WERI-Rb-1 (cell line): ENCODE measurements around the gene OSCAR.
A peak's percentile ranks its signal among the peaks of the same experiment; 100 is the strongest.

ENCODE experiments used
- DNase-seq: peaks from one replicate; pipeline ENCODE4 v3.0.0-alpha.2; 2020
- H3K27ac ChIP-seq: fragments of 250-450 bp; sonication (Bioruptor Pico); 2 replicates; pipeline ENCODE4 v1.5.1; 2020; ENCODE audit warnings: mild to moderate bottlenecking, moderate library complexity
- H3K27me3 ChIP-seq: fragments of 250-450 bp; sonication (Bioruptor Pico); 2 replicates; pipeline ENCODE4 v1.5.1; 2021; ENCODE audit warnings: mild to moderate bottlenecking, low read depth, moderate library complexity; ENCODE audit not compliant: insufficient read depth, severe bottlenecking
- H3K36me3 ChIP-seq: fragments of 250-450 bp; sonication (Bioruptor Pico); 2 replicates; pipeline ENCODE4 v1.5.1; 2020; ENCODE audit warnings: mild to moderate bottlenecking, moderate library complexity
- H3K4me3 ChIP-seq: 2 replicates; pipeline ENCODE4 v1.5.1; 2011; ENCODE audit warnings: low read depth, mild to moderate bottlenecking, control low read depth, low read length
- H3K9me3 ChIP-seq: fragments of 250-450 bp; sonication (Bioruptor Pico); 2 replicates; pipeline ENCODE4 v1.5.1; 2021; ENCODE audit warnings: mild to moderate bottlenecking, moderate library complexity; ENCODE audit not compliant: severe bottlenecking
- TF ChIP-seq, protein P1 (sequence below): IDR thresholded peaks from 2 replicates; pipeline ENCODE4 v1.5.1; 2011; ENCODE audit warnings: low read depth, mild to moderate bottlenecking, control low read depth, inconsistent platforms, low read length

The OSCAR gene

DNA sequence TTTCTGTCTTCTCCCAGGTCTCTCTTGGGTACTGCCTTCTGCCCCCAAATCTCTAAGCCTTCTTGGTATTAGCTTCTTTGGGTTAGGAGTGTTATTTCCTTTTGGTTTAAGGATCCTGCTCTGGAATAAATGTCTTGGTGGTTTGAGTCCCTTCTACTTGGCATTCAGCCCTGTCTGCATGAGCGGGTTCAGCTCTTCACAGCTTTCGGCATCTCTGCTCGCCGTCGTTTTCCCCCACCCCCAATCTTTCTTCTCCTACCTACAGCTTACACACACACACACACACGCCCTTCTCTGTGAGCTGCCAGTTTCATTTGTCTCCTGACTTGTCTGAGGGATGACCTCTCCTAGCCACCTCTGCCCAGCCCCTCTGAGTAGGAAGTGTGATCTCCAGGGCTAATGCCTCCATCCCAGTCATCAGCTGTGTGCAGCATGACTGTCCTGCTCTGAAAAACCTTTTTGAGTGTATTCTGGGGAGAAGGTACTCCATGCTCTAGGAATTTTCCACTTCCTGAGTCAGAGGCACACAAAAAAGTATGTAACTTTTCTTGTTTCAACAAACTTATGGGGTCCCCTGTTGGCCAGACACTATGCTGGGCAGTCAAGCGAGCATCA, 41.7 kb upstream of the OSCAR start:
- Histone ChIP-seq H3K4me3 (no peak overlapping the region), H3K27ac (no peak overlapping the region), H3K27me3 (no peaks in the 10 kb centered on the region), H3K36me3 (peaks cover 87% of the 10 kb centered on the region), H3K9me3 (no peaks in the 10 kb centered on the region)
- no peak for DNase-seq
- TF ChIP-seq, protein P1, sequence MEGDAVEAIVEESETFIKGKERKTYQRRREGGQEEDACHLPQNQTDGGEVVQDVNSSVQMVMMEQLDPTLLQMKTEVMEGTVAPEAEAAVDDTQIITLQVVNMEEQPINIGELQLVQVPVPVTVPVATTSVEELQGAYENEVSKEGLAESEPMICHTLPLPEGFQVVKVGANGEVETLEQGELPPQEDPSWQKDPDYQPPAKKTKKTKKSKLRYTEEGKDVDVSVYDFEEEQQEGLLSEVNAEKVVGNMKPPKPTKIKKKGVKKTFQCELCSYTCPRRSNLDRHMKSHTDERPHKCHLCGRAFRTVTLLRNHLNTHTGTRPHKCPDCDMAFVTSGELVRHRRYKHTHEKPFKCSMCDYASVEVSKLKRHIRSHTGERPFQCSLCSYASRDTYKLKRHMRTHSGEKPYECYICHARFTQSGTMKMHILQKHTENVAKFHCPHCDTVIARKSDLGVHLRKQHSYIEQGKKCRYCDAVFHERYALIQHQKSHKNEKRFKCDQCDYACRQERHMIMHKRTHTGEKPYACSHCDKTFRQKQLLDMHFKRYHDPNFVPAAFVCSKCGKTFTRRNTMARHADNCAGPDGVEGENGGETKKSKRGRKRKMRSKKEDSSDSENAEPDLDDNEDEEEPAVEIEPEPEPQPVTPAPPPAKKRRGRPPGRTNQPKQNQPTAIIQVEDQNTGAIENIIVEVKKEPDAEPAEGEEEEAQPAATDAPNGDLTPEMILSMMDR, result no peak

DNA sequence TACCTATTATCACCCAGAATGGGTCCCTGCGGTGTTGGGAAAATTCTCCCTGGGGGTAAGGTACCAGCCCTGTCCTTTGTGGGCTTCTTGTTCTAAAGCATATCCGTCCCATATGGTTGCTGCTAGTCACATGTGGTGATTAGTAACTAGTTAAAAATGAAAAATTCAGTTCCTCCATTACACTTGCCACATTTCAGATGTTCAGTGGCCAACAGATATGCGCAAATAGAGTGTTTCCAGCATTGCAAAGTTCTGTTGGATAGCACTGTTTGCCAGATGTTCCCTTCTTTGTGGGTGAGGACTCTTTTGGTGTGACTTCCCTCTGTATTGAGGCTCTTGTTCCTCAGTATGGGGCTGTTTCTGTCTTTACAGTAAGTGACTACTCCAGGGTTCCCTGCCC, 40.8 kb upstream of the OSCAR start:
- TF ChIP-seq, protein P1, result no peak
- Histone ChIP-seq H3K27ac (no peak overlapping the region), H3K4me3 (no peak overlapping the region), H3K27me3 (no peaks in the 10 kb centered on the region), H3K9me3 (no peaks in the 10 kb centered on the region), H3K36me3 (peaks cover 78% of the 10 kb centered on the region)
- no peak for DNase-seq

DNA sequence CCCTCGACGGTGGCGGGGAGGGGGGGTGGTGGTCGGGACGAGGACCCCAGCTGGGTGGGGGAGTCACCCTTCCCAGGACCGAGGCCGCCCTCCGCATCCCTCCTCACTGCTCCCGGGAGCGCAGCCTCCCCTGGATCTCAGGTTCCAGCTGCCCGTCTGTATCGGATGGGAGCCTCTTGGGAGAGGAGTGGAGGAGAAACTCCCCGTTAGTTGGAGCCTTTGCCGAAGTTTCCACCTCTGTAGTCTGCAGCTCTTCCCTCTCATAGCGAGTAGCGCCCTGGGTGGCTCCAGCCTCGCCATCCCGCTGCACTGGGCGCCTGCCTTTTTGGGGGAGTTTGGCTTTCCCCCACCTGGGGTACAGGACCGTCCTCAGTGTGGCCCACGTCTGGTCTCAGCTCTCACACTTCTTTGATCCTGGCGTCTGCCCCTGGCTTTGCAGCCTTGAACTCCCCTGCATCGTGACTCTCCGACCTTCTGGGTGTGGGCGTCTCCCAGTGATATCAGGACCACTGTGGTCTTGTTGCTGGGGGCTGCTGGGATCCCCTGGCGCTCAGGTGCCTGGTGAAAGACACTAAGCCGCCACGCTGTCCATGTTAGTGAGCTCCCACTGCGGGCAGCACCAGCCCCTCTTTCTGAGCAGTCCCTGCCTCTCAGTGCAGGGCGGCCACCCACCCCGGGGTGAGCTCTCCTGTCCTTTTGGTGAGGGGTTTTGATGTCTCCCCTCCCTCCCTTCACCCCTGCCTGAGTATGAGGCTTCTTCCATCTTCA, 38.1 kb upstream of the OSCAR start:
- no peak for DNase-seq
- no peaks in the 10 kb centered on the region for H3K27me3 ChIP-seq
- H3K9me3 ChIP-seq, result no peaks in the 10 kb centered on the region
- TF ChIP-seq, protein P1, result no peak
- no peak overlapping the region for H3K27ac ChIP-seq
- H3K36me3 ChIP-seq, result peaks cover 51% of the 10 kb centered on the region
- H3K4me3 ChIP-seq, result peak overlapping the region; percentile 84

DNA sequence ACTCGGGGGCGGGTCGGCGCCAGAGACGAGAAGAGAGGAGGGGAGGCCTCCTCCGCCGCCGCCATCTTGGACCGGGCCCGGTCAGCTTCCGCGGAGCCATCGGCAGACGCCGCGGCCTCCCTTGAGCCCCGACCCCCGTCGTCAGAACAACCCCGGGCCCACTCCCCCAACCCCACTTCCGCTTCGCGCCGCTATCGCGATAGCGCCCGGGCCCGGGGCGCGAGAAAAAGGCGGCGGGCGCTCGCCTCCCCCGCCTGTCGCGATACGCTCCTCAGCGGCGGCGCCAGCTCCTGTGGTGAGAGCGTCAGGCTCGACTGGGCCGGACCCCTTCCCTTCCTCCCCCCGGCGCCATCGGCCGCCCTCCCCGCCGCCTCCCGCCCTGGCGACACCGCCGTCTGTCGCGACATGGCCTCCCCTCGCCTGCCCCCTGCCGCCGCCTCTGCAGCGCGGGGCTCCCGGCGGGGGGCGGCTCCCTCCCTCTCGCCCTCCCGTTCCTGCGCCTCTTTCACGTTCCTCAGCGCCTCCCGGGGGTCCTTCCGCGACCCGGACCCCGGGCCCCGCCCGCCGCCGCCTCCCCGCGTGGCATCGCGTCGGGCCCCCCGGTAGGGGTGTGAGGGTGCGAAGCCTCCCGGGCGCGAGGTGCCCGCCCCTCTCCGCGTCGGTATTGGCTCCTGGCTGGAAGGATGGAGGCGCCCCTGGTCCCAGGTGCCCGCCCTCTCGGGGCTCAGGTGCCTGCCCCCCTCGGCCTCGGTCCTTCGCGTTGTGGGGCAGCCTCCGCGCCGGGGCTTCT, 37.3 kb upstream of the OSCAR start, which contains the start of gene CNOT3:
TSS of gene CNOT3 (plus strand) at position 64 of the 790 bp plus-strand sequence. CDS start 5,217 bp downstream, outside the sequence.
- DNase-seq, result no peak
- no peaks in the 10 kb centered on the region for H3K27me3 ChIP-seq
- peak within 1 kb of the TSS; percentile 95 for H3K27ac ChIP-seq

DNA sequence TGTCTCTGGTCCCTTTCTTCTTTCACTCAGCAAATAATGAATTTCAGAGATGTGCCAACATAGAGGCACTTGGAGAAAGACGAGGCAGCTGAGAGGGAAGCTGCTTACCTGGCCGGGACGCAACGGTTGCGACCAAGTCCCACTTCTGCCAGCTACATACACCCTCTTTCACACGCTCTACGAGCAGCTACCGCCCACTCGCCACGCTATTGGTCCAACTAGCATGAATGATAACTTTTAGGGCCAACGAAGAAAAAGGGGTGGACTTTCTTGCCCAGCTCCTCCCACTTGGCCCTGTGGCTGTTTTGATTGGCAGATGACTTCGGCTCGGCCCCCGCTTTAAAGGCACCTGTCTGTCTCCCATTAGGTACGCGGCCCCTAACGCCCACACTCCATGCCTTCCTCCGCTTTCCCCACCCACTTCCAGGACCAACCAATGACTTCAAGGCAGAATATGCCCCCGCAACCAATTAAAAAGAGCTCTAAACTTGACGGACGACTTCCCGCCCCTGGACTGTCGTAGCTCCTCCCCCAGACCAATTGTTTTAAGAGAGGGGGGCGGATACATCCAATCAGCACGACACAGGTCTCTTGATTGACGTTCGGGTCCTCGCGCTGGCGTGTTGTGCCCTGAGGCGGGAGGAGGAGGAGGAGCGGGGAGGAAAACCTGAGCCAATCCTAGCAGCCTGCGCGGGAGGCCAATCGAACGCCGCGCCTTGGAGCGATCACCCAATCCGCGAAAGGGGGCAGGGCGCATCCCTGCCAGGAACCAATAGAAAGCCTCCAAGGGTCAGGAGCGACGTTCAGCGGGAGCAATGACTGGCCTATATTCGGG, 36.5 kb upstream of the OSCAR start:
- TF ChIP-seq, protein P1, result no peak
- peak; percentile 99 for DNase-seq
- Histone ChIP-seq H3K36me3 (peaks cover 41% of the 10 kb centered on the region), H3K27ac (peak overlapping the region; percentile 95), H3K4me3 (peak overlapping the region; percentile 84), H3K9me3 (no peaks in the 10 kb centered on the region), H3K27me3 (no peaks in the 10 kb centered on the region)

More for the DNA sequence above, 37.3 kb upstream of the OSCAR start, which contains the start of gene CNOT3:
- peaks cover 46% of the 10 kb centered on the region for H3K36me3 ChIP-seq
- no peaks in the 10 kb centered on the region for H3K9me3 ChIP-seq
- H3K4me3 ChIP-seq, result peak within 1 kb of the TSS; percentile 84
- TF ChIP-seq, protein P1, result no peak
